GM18520 (cell line): ENCODE results near the gene GRID1.

Source experiments
- ATAC-seq: cut with Tn5 transposase; IDR thresholded peaks from one replicate; pipeline ENCODE4 v1.9.1; 2021; ENCODE audit not compliant: unreplicated experiment

GRID1 gene

GRCh38 chr10:86233131-86233530 is 133.5 kb downstream of the GRID1 start:
- no peak for ATAC-seq

GRCh38 chr10:86232644-86233043 is 134.0 kb downstream of the GRID1 start:
- ATAC-seq, result no peak

- no peak for ATAC-seq
Measured at GRCh38 chr10:86231796-86232560, 134.6 kb downstream of the GRID1 start.

GRCh38 chr10:86230557-86231180 is 135.9 kb downstream of the GRID1 start:
- no peak for ATAC-seq

GRCh38 chr10:86229811-86230556 is 136.6 kb downstream of the GRID1 start:
- ATAC-seq, result no peak

- no peak for ATAC-seq
Measured at GRCh38 chr10:86229376-86229775, 137.2 kb downstream of the GRID1 start.

GRCh38 chr10:86227501-86228258 is 138.9 kb downstream of the GRID1 start:
- ATAC-seq, result no peak

- ATAC-seq, result no peak
Measured at GRCh38 chr10:86226781-86227201, 139.8 kb downstream of the GRID1 start.

GRCh38 chr10:86226016-86226415 is 140.6 kb downstream of the GRID1 start:
- ATAC-seq, result no peak

GRCh38 chr10:86225103-86225782 is 141.4 kb downstream of the GRID1 start:
- no peak for ATAC-seq

GRCh38 chr10:86224354-86225102 is 142.1 kb downstream of the GRID1 start:
- no peak for ATAC-seq

GRCh38 chr10:86223256-86223655 is 143.3 kb downstream of the GRID1 start:
- no peak for ATAC-seq

GRCh38 chr10:86222687-86223086 is 143.9 kb downstream of the GRID1 start:
- no peak for ATAC-seq

- no peak for ATAC-seq
Measured at GRCh38 chr10:86222336-86222650, 144.3 kb downstream of the GRID1 start.

GRCh38 chr10:86221442-86222335 is 144.9 kb downstream of the GRID1 start:
- no peak for ATAC-seq

- ATAC-seq, result no peak
Measured at GRCh38 chr10:86220626-86221025, 146.0 kb downstream of the GRID1 start.

- no peak for ATAC-seq
Measured at GRCh38 chr10:86219271-86219670, 147.3 kb downstream of the GRID1 start.

- no peak for ATAC-seq
Measured at GRCh38 chr10:86218842-86219241, 147.8 kb downstream of the GRID1 start.

GRCh38 chr10:86218160-86218559 is 148.4 kb downstream of the GRID1 start:
- no peak for ATAC-seq
